HepG2 (cell line): Measurements from ENCODE around the gene APBB1. TPM values are rescaled to one million over a fixed set of nuclear protein-coding genes. Genes with fewer than 3 reads are reported as not detected.

ENCODE experiments used
- ATAC-seq: fragments of 200-7000 bp; cut with Tn5 transposase; 3 replicates; pipeline ENCODE4 v1.9.1; 2020; ENCODE audit warnings: mild to moderate bottlenecking, moderate library complexity
- BruUV-seq: library from RNA; stranded (reverse); fragments of 400-500 nt; replicated peaks from 2 replicates; lab custom pipeline; 2021; lab: Mats Ljungman, UMichigan
- CTCF ChIA-PET: fragments of 300-600 bp; formaldehyde crosslinking; extraction: SDS; loops from one replicate; lab custom pipeline; 2021; ENCODE audit warnings: low total read pairs, inconsistent platforms, low intra/inter-chr PET ratio; lab: Yijun Ruan, JAX
- POLR2A ChIA-PET: fragments of 350-600 bp; sonication (Branson Sonifier 250); formaldehyde crosslinking; loops from one replicate; lab custom pipeline; 2020; ENCODE audit warnings: antibody characterized with exemption, inconsistent platforms; lab: Yijun Ruan, JAX
- DNase-seq: peaks from one replicate; pipeline ENCODE4 v3.0.0-alpha.2; 2015; ENCODE audit warnings: low spot score
- FAIRE-seq: peaks from 3 replicates; lab custom pipeline; 2011; peaks lifted over from hg19 to GRCh38; lab: Jason Lieb, UNC
- H2AFZ ChIP-seq: one replicate; pipeline ENCODE4 v1.6.1; 2011; ENCODE audit warnings: low read length, inconsistent platforms
- H3K27ac ChIP-seq: fragments of 300-600 bp; 3 replicates; pipeline ENCODE4 v1.8.0; 2011; ENCODE audit warnings: mixed run types, mild to moderate bottlenecking, mixed read lengths, low read length, inconsistent platforms; ENCODE audit not compliant: insufficient read depth; ENCODE audit errors: extremely low read length
- H3K27me3 ChIP-seq, 2 experiments: fragments of 200-600 bp in 1 of 2; 2 replicates in 1 of 2; 3 replicates in 1 of 2; pipeline versions ENCODE4 v1.6.0 to v1.8.0; 2011; ENCODE audit warnings: low read length in 2 of 2, mild to moderate bottlenecking in 2 of 2, moderate library complexity in 2 of 2, inconsistent platforms in 1 of 2; ENCODE audit not compliant: insufficient read depth in 2 of 2, control insufficient read depth in 1 of 2
- H3K36me3 ChIP-seq, 2 experiments: fragments of 200-600 bp in 1 of 2; replicated peaks in 1 of 2; 2 replicates in 1 of 2; 3 replicates in 1 of 2; pipeline versions ENCODE4 v1.5.1 to v1.8.0; 2011; ENCODE audit warnings: low read length in 2 of 2, inconsistent platforms in 1 of 2; ENCODE audit not compliant: insufficient read depth in 2 of 2, control insufficient read depth in 1 of 2
- H3K4me1 ChIP-seq: 2 replicates; pipeline ENCODE4 v1.5.1; 2012; ENCODE audit warnings: low read length, inconsistent platforms; ENCODE audit not compliant: insufficient read depth
- H3K4me2 ChIP-seq: 2 replicates; pipeline ENCODE4 v1.6.0; 2011; ENCODE audit warnings: low read depth, low read length, inconsistent platforms
- H3K4me3 ChIP-seq, 3 experiments: fragments of 200-600 bp in 1 of 3; sonication (generic), shearing (Covaris generic) in 1 of 3; replicated peaks in 1 of 3; 2 replicates each; pipeline ENCODE4 v1.5.1; 2011 to 2016; ENCODE audit warnings: low read length in 3 of 3, inconsistent platforms in 2 of 3, low read depth in 2 of 3, mild to moderate bottlenecking in 2 of 3, control low read depth in 1 of 3, mixed read lengths in 1 of 3; ENCODE audit not compliant: insufficient read depth in 1 of 3
- H3K79me2 ChIP-seq: one replicate; pipeline ENCODE4 v1.6.1; 2011; ENCODE audit warnings: low read length, inconsistent platforms; ENCODE audit not compliant: insufficient read depth
- H3K9ac ChIP-seq: 2 replicates; pipeline ENCODE4 v1.6.0; 2011; ENCODE audit warnings: mild to moderate bottlenecking, low read depth, low read length, inconsistent platforms; ENCODE audit not compliant: insufficient read depth
- H3K9me3 ChIP-seq: 2 replicates; pipeline ENCODE4 v1.5.1; 2012; ENCODE audit warnings: mild to moderate bottlenecking, low read length
- H4K20me1 ChIP-seq: 2 replicates; pipeline ENCODE4 v1.6.0; 2011; ENCODE audit warnings: inconsistent platforms, mild to moderate bottlenecking, low read length, moderate library complexity; ENCODE audit not compliant: insufficient read depth
- CEBPB ChIP-seq: IDR thresholded peaks from 2 replicates; pipeline ENCODE4 v1.6.1; 2011; ENCODE audit warnings: low read depth, low read length, improper control_type of control experiment, borderline replicate concordance
- CENPT ChIP-seq: sonication (generic); formaldehyde crosslinking; IDR thresholded peaks from 2 replicates; pipeline ENCODE4 v1.8.0; 2022; ENCODE audit warnings: low read depth, mild to moderate bottlenecking, moderate library complexity, missing genetic modification reagents
- NFYC ChIP-seq: IDR thresholded peaks from 2 replicates; pipeline ENCODE4 v1.6.1; 2016; ENCODE audit warnings: missing genetic modification reagents, missing compliant biosample characterization
- PAX8 ChIP-seq: sonication (generic); formaldehyde crosslinking; IDR thresholded peaks from 2 replicates; pipeline ENCODE4 v1.8.0; 2022; ENCODE audit warnings: mild to moderate bottlenecking, missing genetic modification reagents, borderline replicate concordance
- PRMT3 ChIP-seq: sonication (generic); formaldehyde crosslinking; IDR thresholded peaks from 2 replicates; pipeline ENCODE4 v1.8.1; 2022; ENCODE audit warnings: low read depth, mild to moderate bottlenecking, moderate library complexity, missing genetic modification reagents, borderline replicate concordance
- SKIL ChIP-seq: sonication (generic); formaldehyde crosslinking; IDR thresholded peaks from 2 replicates; pipeline ENCODE4 v1.8.0; 2022; ENCODE audit warnings: missing genetic modification reagents, mild to moderate bottlenecking, moderate library complexity, borderline replicate concordance
- WGBS: methylation state at CpG from one replicate; pipeline ENCODE4 v1.1.6; 2017; ENCODE audit warnings: low lambda C conversion rate; 5-methylcytosine and 5-hydroxymethylcytosine counted together
- in situ Hi-C: cut with HindIII; loops from 2 replicates; pipeline ENCODE4 v1.10.0; 2017; ENCODE audit warnings: low pct_unique_long_range_greater_than_20kb; ENCODE audit not compliant: extremely low pct_ligation_motif_present
- intact Hi-C: fragments of 100-400 bp; cut with micrococcal nuclease; formaldehyde crosslinking; loops from one replicate; pipeline ENCODE4 v1.10.0; 2022; ENCODE audit not compliant: unreplicated experiment
- polyA plus RNA-seq, 8 experiments: library from polyadenylated mRNA; depleted of rRNA in 3 of 8; stranded (reverse) in 7 of 8; unstranded in 1 of 8; fragments of >200 nt; fragmentation: Illumina TruSeq in 4 of 8; extraction: Trizol in 4 of 8; gene quantifications; 2 replicates each; pipeline versions ENCODE4 v1.2.1 to v1.2.3, GENCODE V29; 2011 to 2016; ENCODE audit warnings: low read depth in 4 of 8, missing spikeins in 1 of 8, mixed read lengths in 1 of 8; ENCODE audit not compliant: insufficient read depth in 1 of 8
- total RNA-seq, 5 experiments: library from RNA; depleted of rRNA; stranded (reverse); fragments of >200 nt; fragmentation: Illumina TruSeq; extraction: Trizol; gene quantifications; 2 replicates each; pipeline ENCODE4 v1.2.3, GENCODE V29; 2016; ENCODE audit warnings: low read depth in 1 of 5

The APBB1 gene
- total and polyA plus RNA-seq, 2 of the 13 experiments (the other 11 are each of a cell fraction or from before 2014, with no cell fraction given): 1.7 to 3.5 TPM

- 0% methylated on average over 1 of the region's 1 CpG for WGBS
- Histone ChIP-seq H4K20me1 (no peaks in the 10 kb centered on the region), H3K27me3 (0 out of 5 replicates have a peak, but pooled peaks cover 0 to 2% of the 10 kb centered on the region in 2 experiments), H3K79me2 (no peaks in the 10 kb centered on the region), H3K9me3 (no peaks in the 10 kb centered on the region), H3K27ac (no peak overlapping the region), H3K4me1 (no peaks in the 10 kb centered on the region), H3K4me3 (no peak overlapping the region), H3K36me3 (no peaks in the 10 kb centered on the region), H2AFZ (no peak overlapping the region), H3K9ac (no peak overlapping the region), H3K4me2 (no peak overlapping the region)
- intact Hi-C loops (no loop called here), in situ Hi-C loops (no loop called here)
- ATAC-seq: no peak
- no peak for DNase-seq
- ChIA-PET CTCF (no interaction called here), POLR2A (no interaction called here)
- FAIRE-seq: no peak
- TF ChIP-seq CEBPB (no peak), SKIL (CRISPR knock-in tag) (no peak), PRMT3 (CRISPR knock-in tag) (no peak), NFYC (no peak), CENPT (CRISPR knock-in tag) (no peak), PAX8 (CRISPR knock-in tag) (no peak)
- no TSS peak for BruUV-seq
These were observed 73.5 kb downstream of the APBB1 start for GRCh38 chr11:6345366-6345765.

Other genes starting within 250 kb of the APBB1 start
- not detected in 2 replicates for gene OR52B2, start 248.8 kb downstream of the APBB1 start, total RNA-seq (2016; rRNA removed; fragmentation: Illumina TruSeq; extraction: Trizol)
- gene OR52B2, start 248.8 kb downstream of the APBB1 start, polyA plus RNA-seq (2011; rRNA removed): not detected in 2 replicates
- gene OR52W1, start 219.9 kb downstream of the APBB1 start, total RNA-seq (2016; rRNA removed; fragmentation: Illumina TruSeq; extraction: Trizol): not detected in 2 replicates
- gene OR52W1, start 219.9 kb downstream of the APBB1 start, polyA plus RNA-seq (2011; rRNA removed): not detected in 2 replicates
- gene C11orf42, start 213.5 kb downstream of the APBB1 start, total RNA-seq (2016; rRNA removed; fragmentation: Illumina TruSeq; extraction: Trizol): not detected in 2 replicates
- gene C11orf42, start 213.5 kb downstream of the APBB1 start, polyA plus RNA-seq (2011; rRNA removed): not detected in 2 replicates
- gene FHIP1B, start 184.5 kb downstream of the APBB1 start, total RNA-seq (2016; rRNA removed; fragmentation: Illumina TruSeq; extraction: Trizol): 10.8 and 14.1 TPM in 2 replicates
- 18.6 and 19.8 TPM in 2 replicates for gene FHIP1B, start 184.5 kb downstream of the APBB1 start, polyA plus RNA-seq (2011; rRNA removed)
- not detected in 2 replicates for gene CNGA4, start 180.0 kb downstream of the APBB1 start, total RNA-seq (2016; rRNA removed; fragmentation: Illumina TruSeq; extraction: Trizol)
- gene CNGA4, start 180.0 kb downstream of the APBB1 start, polyA plus RNA-seq (2011; rRNA removed): 0.03 and 0.07 TPM in 2 replicates
- gene CCKBR, start 159.3 kb downstream of the APBB1 start, total RNA-seq (2016; rRNA removed; fragmentation: Illumina TruSeq; extraction: Trizol): not detected in 2 replicates
- gene CCKBR, start 159.3 kb downstream of the APBB1 start, polyA plus RNA-seq (2011; rRNA removed): not detected in 2 replicates
- not detected in 2 replicates for gene CAVIN3, start 98.6 kb downstream of the APBB1 start, total RNA-seq (2016; rRNA removed; fragmentation: Illumina TruSeq; extraction: Trizol)
- not detected in 2 replicates for gene CAVIN3, start 98.6 kb downstream of the APBB1 start, polyA plus RNA-seq (2011; rRNA removed)
- 5.3 and 8.4 TPM in 2 replicates for gene SMPD1, start 28.6 kb downstream of the APBB1 start, total RNA-seq (2016; rRNA removed; fragmentation: Illumina TruSeq; extraction: Trizol)
- gene SMPD1, start 28.6 kb downstream of the APBB1 start, polyA plus RNA-seq (2011; rRNA removed): 6.3 and 9.2 TPM in 2 replicates
- 29.6 and 57.4 TPM in 2 replicates for gene HPX, start 21.9 kb upstream of the APBB1 start, total RNA-seq (2016; rRNA removed; fragmentation: Illumina TruSeq; extraction: Trizol)
- 6.2 and 9.2 TPM in 2 replicates for gene HPX, start 21.9 kb upstream of the APBB1 start, polyA plus RNA-seq (2011; rRNA removed)
- gene TRIM3, start 54.8 kb upstream of the APBB1 start, total RNA-seq (2016; rRNA removed; fragmentation: Illumina TruSeq; extraction: Trizol): 2.8 and 6.3 TPM in 2 replicates
- 3.6 and 4.9 TPM in 2 replicates for gene TRIM3, start 54.8 kb upstream of the APBB1 start, polyA plus RNA-seq (2011; rRNA removed)
- gene ARFIP2, start 62.2 kb upstream of the APBB1 start, total RNA-seq (2016; rRNA removed; fragmentation: Illumina TruSeq; extraction: Trizol): 58.9 and 60.2 TPM in 2 replicates
- 56.6 TPM in 2 replicates for gene ARFIP2, start 62.2 kb upstream of the APBB1 start, polyA plus RNA-seq (2011; rRNA removed)
- 39.5 and 60.1 TPM in 2 replicates for gene TIMM10B, start 62.4 kb upstream of the APBB1 start, total RNA-seq (2016; rRNA removed; fragmentation: Illumina TruSeq; extraction: Trizol)
- gene TIMM10B, start 62.4 kb upstream of the APBB1 start, polyA plus RNA-seq (2011; rRNA removed): 34.9 and 38.5 TPM in 2 replicates
- 0.94 and 2.7 TPM in 2 replicates for gene DNHD1, start 78.2 kb upstream of the APBB1 start, total RNA-seq (2016; rRNA removed; fragmentation: Illumina TruSeq; extraction: Trizol)
- 9.3 and 13.3 TPM in 2 replicates for gene DNHD1, start 78.2 kb upstream of the APBB1 start, polyA plus RNA-seq (2011; rRNA removed)
- gene RRP8, start 184.5 kb upstream of the APBB1 start, total RNA-seq (2016; rRNA removed; fragmentation: Illumina TruSeq; extraction: Trizol): 21.6 and 29.1 TPM in 2 replicates
- 7.2 and 7.7 TPM in 2 replicates for gene RRP8, start 184.5 kb upstream of the APBB1 start, polyA plus RNA-seq (2011; rRNA removed)
- gene ILK, start 184.7 kb upstream of the APBB1 start, total RNA-seq (2016; rRNA removed; fragmentation: Illumina TruSeq; extraction: Trizol): 70.3 and 78.1 TPM in 2 replicates
- 108 and 118 TPM in 2 replicates for gene ILK, start 184.7 kb upstream of the APBB1 start, polyA plus RNA-seq (2011; rRNA removed)
- 51.0 and 71.3 TPM in 2 replicates for gene TAF10, start 193.1 kb upstream of the APBB1 start, total RNA-seq (2016; rRNA removed; fragmentation: Illumina TruSeq; extraction: Trizol)
- 134 and 142 TPM in 2 replicates for gene TAF10, start 193.1 kb upstream of the APBB1 start, polyA plus RNA-seq (2011; rRNA removed)
- 13.9 and 14.4 TPM in 2 replicates for gene TPP1, start 200.3 kb upstream of the APBB1 start, total RNA-seq (2016; rRNA removed; fragmentation: Illumina TruSeq; extraction: Trizol)
- gene TPP1, start 200.3 kb upstream of the APBB1 start, polyA plus RNA-seq (2011; rRNA removed): 74.6 and 75.4 TPM in 2 replicates
- under 0.01 TPM in 1 of 2 replicates, not detected in the other for gene DCHS1, start 236.7 kb upstream of the APBB1 start, total RNA-seq (2016; rRNA removed; fragmentation: Illumina TruSeq; extraction: Trizol)
- 0.01 and 0.03 TPM in 2 replicates for gene DCHS1, start 236.7 kb upstream of the APBB1 start, polyA plus RNA-seq (2011; rRNA removed)